Fibroblast of lung (primary cell): ENCODE measurements around the gene DNAH3. TPM values are rescaled to one million over a fixed set of nuclear protein-coding genes. Genes with fewer than 3 reads are reported as not detected.
A peak's percentile ranks its signal among the peaks of the same experiment; 100 is the strongest.

ENCODE experiments used
- DNase-seq, 2 donors: peaks; one replicate each; pipeline versions ENCODE4 v3.0.0 to v3.0.0-alpha.2; 2010; ENCODE audit warnings: low read depth in 2 of 2
- H2AFZ ChIP-seq: 2 replicates; pipeline ENCODE4 v1.5.1; 2012; ENCODE audit warnings: low read length, control low read depth, inconsistent platforms
- H3K27ac ChIP-seq: 2 replicates; pipeline ENCODE4 v1.5.1; 2011; ENCODE audit warnings: low read length, control low read depth; ENCODE audit not compliant: insufficient read depth
- H3K27me3 ChIP-seq: 2 replicates; pipeline ENCODE4 v1.5.1; 2011; ENCODE audit warnings: mild to moderate bottlenecking, low read length; ENCODE audit not compliant: control insufficient read depth, insufficient read depth
- H3K36me3 ChIP-seq: 2 replicates; pipeline ENCODE4 v1.5.1; 2011; ENCODE audit warnings: low read length; ENCODE audit not compliant: control insufficient read depth, insufficient read depth
- H3K4me1 ChIP-seq: 2 replicates; pipeline ENCODE4 v1.5.1; 2011; ENCODE audit warnings: low read length; ENCODE audit not compliant: control insufficient read depth, insufficient read depth; ENCODE audit errors: extremely low read depth
- H3K4me2 ChIP-seq: 2 replicates; pipeline ENCODE4 v1.5.1; 2011; ENCODE audit warnings: low read length, control low read depth; ENCODE audit not compliant: insufficient read depth; ENCODE audit errors: extremely low read depth
- H3K4me3 ChIP-seq, 4 experiments: fragments of 200-600 bp in 1 of 4; sonication (generic) in 1 of 4; replicated peaks in 1 of 4; 2 replicates each; pipeline ENCODE4 v1.5.1; 2011 to 2016; ENCODE audit warnings: low read length in 4 of 4, low read depth in 3 of 4, mild to moderate bottlenecking in 3 of 4, control low read depth in 2 of 4, inconsistent platforms in 1 of 4, mixed read lengths in 1 of 4; ENCODE audit not compliant: insufficient read depth in 1 of 4; ENCODE audit errors: control extremely low read depth in 1 of 4
- H3K79me2 ChIP-seq: 2 replicates; pipeline ENCODE4 v1.5.1; 2012; ENCODE audit warnings: mild to moderate bottlenecking, low read length, inconsistent platforms; ENCODE audit not compliant: control insufficient read depth, insufficient read depth
- H3K9ac ChIP-seq: 2 replicates; pipeline ENCODE4 v1.5.1; 2011; ENCODE audit warnings: mild to moderate bottlenecking, low read length, control low read depth; ENCODE audit not compliant: insufficient read depth
- H3K9me3 ChIP-seq: 2 replicates; pipeline ENCODE4 v1.5.1; 2012; ENCODE audit warnings: low read depth, low read length; ENCODE audit not compliant: control insufficient read depth, insufficient read depth
- H4K20me1 ChIP-seq: 2 replicates; pipeline ENCODE4 v1.5.1; 2011; ENCODE audit warnings: low read length; ENCODE audit not compliant: control insufficient read depth, insufficient read depth; ENCODE audit errors: extremely low read depth
- EZH2 ChIP-seq: IDR thresholded peaks from 2 replicates; pipeline ENCODE4 v1.5.1; 2012; ENCODE audit warnings: low read length, control low read depth, mild to moderate bottlenecking; ENCODE audit errors: missing control alignments
- polyA plus RNA-seq, 2 donors: library from polyadenylated mRNA; depleted of rRNA in 1 of 2; stranded (reverse) in 1 of 2; unstranded in 1 of 2; fragments of >200 nt; gene quantifications; 2 replicates each; pipeline ENCODE4 v1.2.1, GENCODE V29; 2011 to 2012; ENCODE audit warnings: missing spikeins in 1 of 2
- total RNA-seq: library from RNA; depleted of rRNA; stranded (reverse); fragments of >200 nt; gene quantifications from 2 replicates; pipeline ENCODE4 v1.2.1, GENCODE V29; 2014
- TF ChIP-seq, protein P1 (sequence below), 2 donors: IDR thresholded peaks in 1 of 2; conservative IDR thresholded peaks in 1 of 2; 1 replicate in 1 of 2; 2 replicates in 1 of 2; pipeline ENCODE4 v1.5.1; 2011 to 2012; ENCODE audit warnings: low read length in 2 of 2, control low read depth in 1 of 2, inconsistent platforms in 1 of 2, low read depth in 1 of 2, mild to moderate bottlenecking in 1 of 2

Gene DNAH3
- total and polyA plus RNA-seq, 2 donors (not counting 1 experiment from before 2014, with no cell fraction given), result not detected

DNA sequence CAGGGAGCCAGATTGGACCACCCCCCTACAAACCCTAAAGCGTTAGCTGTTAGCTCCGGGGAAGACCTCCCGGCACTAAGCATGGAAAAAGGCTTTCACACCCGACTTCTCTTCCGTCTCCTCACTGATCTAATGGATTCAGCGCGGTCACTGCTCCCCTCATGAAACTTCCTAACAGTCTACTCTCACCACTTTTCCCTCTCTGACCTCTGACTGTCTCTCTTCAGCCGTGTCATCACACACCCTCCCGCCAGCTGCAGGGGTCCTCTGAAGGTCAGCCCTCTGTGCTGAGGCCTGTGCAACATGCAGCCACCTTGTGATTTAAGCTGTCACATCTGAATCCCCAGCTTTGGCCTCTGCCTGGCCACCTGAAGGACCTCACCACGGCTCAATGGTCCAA, 234.4 kb downstream of the DNAH3 start:
- H3K4me3 ChIP-seq, result no peak overlapping the region
- no peaks in the 10 kb centered on the region for H3K36me3 ChIP-seq
- no peak overlapping the region for H3K4me2 ChIP-seq
- no peaks in the 10 kb centered on the region for H3K9me3 ChIP-seq
- no peaks in the 10 kb centered on the region for H4K20me1 ChIP-seq
- no peak overlapping the region for H3K27ac ChIP-seq
- DNase-seq, result no peak
- TF ChIP-seq, protein P1, sequence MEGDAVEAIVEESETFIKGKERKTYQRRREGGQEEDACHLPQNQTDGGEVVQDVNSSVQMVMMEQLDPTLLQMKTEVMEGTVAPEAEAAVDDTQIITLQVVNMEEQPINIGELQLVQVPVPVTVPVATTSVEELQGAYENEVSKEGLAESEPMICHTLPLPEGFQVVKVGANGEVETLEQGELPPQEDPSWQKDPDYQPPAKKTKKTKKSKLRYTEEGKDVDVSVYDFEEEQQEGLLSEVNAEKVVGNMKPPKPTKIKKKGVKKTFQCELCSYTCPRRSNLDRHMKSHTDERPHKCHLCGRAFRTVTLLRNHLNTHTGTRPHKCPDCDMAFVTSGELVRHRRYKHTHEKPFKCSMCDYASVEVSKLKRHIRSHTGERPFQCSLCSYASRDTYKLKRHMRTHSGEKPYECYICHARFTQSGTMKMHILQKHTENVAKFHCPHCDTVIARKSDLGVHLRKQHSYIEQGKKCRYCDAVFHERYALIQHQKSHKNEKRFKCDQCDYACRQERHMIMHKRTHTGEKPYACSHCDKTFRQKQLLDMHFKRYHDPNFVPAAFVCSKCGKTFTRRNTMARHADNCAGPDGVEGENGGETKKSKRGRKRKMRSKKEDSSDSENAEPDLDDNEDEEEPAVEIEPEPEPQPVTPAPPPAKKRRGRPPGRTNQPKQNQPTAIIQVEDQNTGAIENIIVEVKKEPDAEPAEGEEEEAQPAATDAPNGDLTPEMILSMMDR (conservative IDR thresholded peaks at IDR 0.05 in 1 of 2, IDR thresholded peaks at IDR 0.05 in 1 of 2; ENCODE audit: low read depth in 1 of 2, low read length in 2 of 2), result no peak
- no peak for TF ChIP-seq EZH2
- H3K4me1 ChIP-seq, result peaks cover 19% of the 10 kb centered on the region
- H2AFZ ChIP-seq, result no peak overlapping the region
- no peak overlapping the region for H3K9ac ChIP-seq
- H3K27me3 ChIP-seq, result no peaks in the 10 kb centered on the region
- H3K79me2 ChIP-seq, result no peaks in the 10 kb centered on the region

DNA sequence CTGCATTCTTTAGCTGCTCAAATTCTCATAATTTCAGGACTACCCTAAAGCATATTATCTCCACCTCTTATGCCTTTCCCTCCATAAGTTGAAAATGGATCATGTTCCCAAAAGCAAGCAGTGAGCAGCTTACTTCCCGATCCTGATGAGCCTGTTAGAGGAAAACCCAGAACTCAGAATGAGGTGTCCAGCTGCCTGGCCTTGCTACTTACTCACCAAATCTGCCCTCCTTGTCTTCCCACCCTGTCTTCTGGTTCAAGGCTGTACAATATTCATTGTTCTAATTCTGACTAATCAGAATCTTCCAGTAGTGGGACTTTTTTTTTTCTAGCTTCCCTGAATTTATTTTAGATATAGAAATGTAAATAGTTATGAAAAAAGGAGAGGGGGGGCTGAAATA, 239.3 kb downstream of the DNAH3 start:
- no peaks in the 10 kb centered on the region for H3K9me3 ChIP-seq
- no peaks in the 10 kb centered on the region for H3K27me3 ChIP-seq
- no peak overlapping the region for H2AFZ ChIP-seq
- peak overlapping the region; percentile 94 for H3K27ac ChIP-seq
- H3K79me2 ChIP-seq, result peaks cover 3% of the 10 kb centered on the region
- peak overlapping the region; percentile 76 for H3K4me2 ChIP-seq
- DNase-seq, result peak; percentile 37 to 76
- H3K9ac ChIP-seq, result peak overlapping the region; percentile 41
- TF ChIP-seq, protein P1 (conservative IDR thresholded peaks at IDR 0.05 in 1 of 2, IDR thresholded peaks at IDR 0.05 in 1 of 2; ENCODE audit: low read depth in 1 of 2, low read length in 2 of 2), result no peak
- no peak for TF ChIP-seq EZH2
- no peak overlapping the region for H3K4me3 ChIP-seq
- H3K4me1 ChIP-seq, result peaks cover 35% of the 10 kb centered on the region
- no peaks in the 10 kb centered on the region for H4K20me1 ChIP-seq
- H3K36me3 ChIP-seq, result no peaks in the 10 kb centered on the region

DNA sequence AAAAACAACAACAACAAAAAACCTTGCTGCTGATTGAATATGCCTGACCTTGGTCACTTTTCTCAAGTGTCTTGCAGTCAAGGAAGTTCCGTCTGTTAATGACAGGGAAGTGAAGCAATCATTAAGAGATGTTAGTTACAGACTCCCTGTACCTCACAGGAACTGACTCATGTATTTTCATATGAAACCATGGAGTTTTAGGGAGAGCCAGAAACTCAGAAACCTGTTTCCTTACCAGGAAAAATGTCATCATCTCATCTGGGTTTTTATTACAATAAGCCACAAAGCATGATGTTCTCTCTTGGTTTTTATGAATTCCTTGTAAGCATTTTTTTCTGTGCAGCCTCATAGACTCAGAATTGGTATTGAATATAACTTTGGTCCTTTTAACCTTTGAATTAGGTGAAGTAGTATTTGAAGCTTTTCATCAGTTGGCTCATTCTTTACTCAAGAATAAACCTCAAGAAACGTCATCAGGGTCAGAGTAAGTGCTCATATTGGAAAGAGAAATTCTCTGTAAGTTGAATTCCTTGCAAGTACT, 239.8 kb downstream of the DNAH3 start:
- peak; percentile 88 to 96 for DNase-seq
- Histone ChIP-seq H2AFZ (no peak overlapping the region), H3K27me3 (no peaks in the 10 kb centered on the region), H3K4me3 (no peak overlapping the region), H3K9ac (peak overlapping the region; percentile 41), H3K79me2 (peaks cover 3% of the 10 kb centered on the region), H3K36me3 (no peaks in the 10 kb centered on the region), H3K9me3 (no peaks in the 10 kb centered on the region), H3K27ac (peak overlapping the region; percentile 94), H3K4me2 (peak overlapping the region; percentile 76), H3K4me1 (peaks cover 39% of the 10 kb centered on the region), H4K20me1 (no peaks in the 10 kb centered on the region)
- TF ChIP-seq, protein P1 (conservative IDR thresholded peaks at IDR 0.05 in 1 of 2, IDR thresholded peaks at IDR 0.05 in 1 of 2; ENCODE audit: low read depth in 1 of 2, low read length in 2 of 2), result no peak
